Activated CD8-positive, alpha-beta T cell treated with anti-CD3 and anti-CD28 coated beads, Interleukin-2, amount 10 ng/mL, durations not matched to agents 7 days and 5 days (primary cell): ENCODE data around the gene C10orf90. TPM values are rescaled to one million over a fixed set of nuclear protein-coding genes. Genes with fewer than 3 reads are reported as not detected.

ENCODE experiments used
- ATAC-seq: fragments of 150-1000 bp; cut with Tn5 transposase; one replicate; pipeline ENCODE4 v1.10.0; 2021; ENCODE audit warnings: moderate library complexity
- CTCF ChIA-PET: fragments of 350-600 bp; sonication (Branson Sonifier 250); formaldehyde crosslinking; loops from one replicate; lab custom pipeline; 2021; ENCODE audit warnings: antibody characterized with exemption; lab: Charles Lee
- POLR2A ChIA-PET: fragments of 350-600 bp; sonication (Branson Sonifier 250); formaldehyde crosslinking; loops from one replicate; lab custom pipeline; 2021; ENCODE audit warnings: antibody characterized with exemption; lab: Charles Lee
- DNase-seq: peaks from one replicate; pipeline ENCODE4 v3.0.0-alpha.2; 2020
- H3K27ac Mint-ChIP-seq: one replicate; pipeline ENCODE4 v1.8.0; 2021; ENCODE audit warnings: mild to moderate bottlenecking, mixed read lengths
- H3K27me3 Mint-ChIP-seq: one replicate; pipeline ENCODE4 v1.8.0; 2021; ENCODE audit warnings: low read depth, mixed read lengths
- H3K36me3 Mint-ChIP-seq: one replicate; pipeline ENCODE4 v1.8.0; 2021; ENCODE audit warnings: low read depth, mixed read lengths
- H3K4me1 Mint-ChIP-seq: one replicate; pipeline ENCODE4 v1.8.0; 2021; ENCODE audit warnings: low read depth, mixed read lengths
- H3K4me3 Mint-ChIP-seq: one replicate; pipeline ENCODE4 v1.8.0; 2021; ENCODE audit warnings: mild to moderate bottlenecking, mixed read lengths
- H3K9me3 Mint-ChIP-seq: one replicate; pipeline ENCODE4 v1.8.0; 2022; ENCODE audit warnings: mixed read lengths; ENCODE audit not compliant: insufficient read depth
- total RNA-seq, 2 experiments: library from RNA; stranded (reverse); gene quantifications; one replicate each; pipeline ENCODE4 v1.2.3, GENCODE V29; 2021

C10orf90 gene
- total RNA-seq, 2 experiments from 2014 or later: not detected

DNA sequence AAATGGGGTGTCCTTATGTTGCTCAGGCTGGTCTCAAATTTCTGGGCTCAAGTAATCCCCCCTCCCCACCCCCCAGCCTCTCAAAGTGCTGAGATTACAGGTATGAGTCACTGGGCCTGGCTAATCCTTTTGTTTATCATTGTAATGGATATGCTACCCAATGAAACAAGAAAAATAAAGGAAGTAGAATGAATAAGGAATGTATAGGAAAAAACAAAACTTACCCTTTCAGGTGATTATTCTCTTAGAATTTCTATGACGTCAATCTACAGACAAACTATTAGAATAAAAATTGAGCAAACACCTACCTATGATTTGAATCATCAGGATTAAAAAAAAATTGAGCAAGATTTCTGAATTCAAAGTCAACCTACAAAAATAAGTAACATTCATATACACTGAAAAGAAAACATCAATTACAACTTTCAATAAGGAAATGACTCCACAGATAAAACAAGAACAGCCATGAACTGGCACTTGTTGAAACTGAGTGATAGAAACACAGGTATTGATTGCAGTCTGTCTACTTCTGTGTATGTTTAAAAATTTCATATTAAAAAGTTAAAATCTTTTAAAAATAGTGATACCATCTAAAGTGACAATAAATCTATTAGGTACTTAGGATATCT lies 294.5 kb downstream of the C10orf90 start:
- H3K4me1 Mint-ChIP-seq: no peaks in the 10 kb centered on the region
- H3K9me3 Mint-ChIP-seq: peaks cover 6% of the 10 kb centered on the region
- H3K4me3 Mint-ChIP-seq: no peak overlapping the region
- CTCF ChIA-PET: no interaction called here
- DNase-seq (no peak), ATAC-seq (no peak)
- H3K36me3 Mint-ChIP-seq: no peaks in the 10 kb centered on the region
- H3K27me3 Mint-ChIP-seq: no peaks in the 10 kb centered on the region
- POLR2A ChIA-PET: no interaction called here
- no peak overlapping the region for H3K27ac Mint-ChIP-seq

DNA sequence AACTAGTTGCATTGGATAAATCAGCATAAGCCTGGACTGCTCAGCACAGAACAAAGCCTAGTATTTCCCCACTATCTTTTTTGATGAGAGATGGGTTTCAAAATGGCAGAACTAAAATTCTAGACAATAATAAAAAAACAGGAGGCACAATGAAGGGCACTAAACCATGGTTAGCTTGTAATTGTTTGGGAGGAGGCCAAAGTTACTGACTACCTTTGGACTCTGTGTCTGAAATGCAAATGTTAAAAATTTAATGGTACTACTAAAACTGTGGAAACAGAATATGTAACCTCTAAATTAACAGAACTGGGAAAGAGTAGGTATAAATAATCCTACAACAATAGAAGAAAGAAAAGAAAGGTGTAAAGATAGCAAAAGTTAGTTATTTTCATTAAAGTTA lies 295.2 kb downstream of the C10orf90 start:
- ChIA-PET CTCF (no interaction called here), POLR2A (no interaction called here)
- Mint-ChIP-seq H3K4me1 (no peaks in the 10 kb centered on the region), H3K9me3 (peaks cover 6% of the 10 kb centered on the region), H3K36me3 (no peaks in the 10 kb centered on the region), H3K27me3 (no peaks in the 10 kb centered on the region), H3K27ac (no peak overlapping the region), H3K4me3 (no peak overlapping the region)
- no peak for ATAC-seq
- no peak for DNase-seq

Other genes starting within 250 kb of the C10orf90 start
- gene DOCK1, start 234.7 kb upstream of the C10orf90 start, total RNA-seq: not detected